Dermis microvascular lymphatic vessel endothelial cell (primary cell): ENCODE data around the gene VKORC1L1. TPM values are rescaled to one million over a fixed set of nuclear protein-coding genes. Genes with fewer than 3 reads are reported as not detected.
"Not testable (repeated sequence)": the region's sequence is repeated elsewhere in the genome, so short reads cannot be mapped to it uniquely, and the experiment has no call there.

ENCODE experiments used
- DNase-seq, 2 donors: peaks; one replicate each; pipeline versions ENCODE4 v3.0.0 to v3.0.0-alpha.2; 2010; ENCODE audit warnings: low read depth in 2 of 2
- total RNA-seq: library from RNA; depleted of rRNA; stranded (reverse); fragments of >200 nt; gene quantifications from 2 replicates; pipeline ENCODE4 v1.2.1, GENCODE V29; 2014

Gene VKORC1L1
- total RNA-seq, 1 donor from 2014 or later, result 16.6 TPM

DNA sequence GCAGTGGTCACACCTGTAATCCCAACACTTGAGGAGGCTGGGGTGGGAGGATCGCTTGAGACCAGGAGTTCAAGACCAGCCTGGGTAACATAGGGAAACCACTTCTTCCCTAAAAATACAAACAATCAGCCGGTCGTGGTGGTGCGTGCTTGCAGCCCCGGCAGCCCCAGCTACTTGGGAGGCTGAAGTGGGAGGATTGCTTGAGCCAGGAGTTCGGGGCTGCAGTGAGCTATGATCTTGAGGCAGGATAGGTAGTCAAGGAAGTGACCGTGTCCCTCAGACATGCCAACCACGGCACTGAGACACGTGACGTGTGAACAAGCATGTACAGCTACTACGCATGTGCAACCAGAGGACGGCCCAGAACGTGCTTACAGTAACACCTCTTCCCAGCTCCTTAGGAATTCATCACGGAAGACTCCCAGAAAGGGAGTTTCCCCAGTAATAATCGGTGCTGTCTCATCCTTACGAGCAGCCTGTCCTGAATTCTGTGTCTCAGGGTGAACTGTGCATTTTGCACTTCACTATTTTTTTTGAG lies 103.9 kb downstream of the VKORC1L1 start:
- DNase-seq, result no peak

DNA sequence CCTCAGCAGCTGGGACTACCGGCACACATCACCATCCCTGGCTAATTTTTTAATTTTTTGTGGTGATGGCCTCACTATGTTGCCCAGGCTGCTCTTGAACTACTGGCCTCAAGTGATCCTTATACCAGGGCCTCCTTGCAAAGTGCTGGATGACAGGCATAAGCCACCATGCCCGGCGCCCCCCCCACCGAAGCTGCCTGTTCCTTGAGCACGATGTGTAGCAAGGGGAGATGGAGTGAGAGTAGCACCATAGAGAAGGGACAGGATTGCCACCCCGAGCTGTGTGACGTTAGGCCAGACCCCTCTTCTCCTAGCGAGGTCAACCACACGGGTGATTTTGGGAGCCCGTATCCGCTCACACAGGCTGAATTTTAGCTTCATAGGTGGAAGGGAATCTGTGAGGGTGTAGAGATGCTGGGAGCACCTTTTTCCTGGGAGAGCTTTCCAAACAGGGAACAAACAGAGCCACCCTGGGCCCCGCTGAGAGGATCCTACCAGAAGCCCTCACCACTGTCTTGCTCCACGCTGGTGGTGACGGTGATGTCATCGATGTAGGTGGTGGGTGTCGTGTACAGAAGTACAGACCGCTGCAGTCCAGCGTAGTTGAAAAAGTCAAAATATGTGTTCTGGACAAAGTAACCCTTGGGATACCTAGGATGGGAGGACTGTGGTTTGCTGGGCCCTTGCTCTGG lies 106.2 kb downstream of the VKORC1L1 start:
- DNase-seq, result no peak

DNA sequence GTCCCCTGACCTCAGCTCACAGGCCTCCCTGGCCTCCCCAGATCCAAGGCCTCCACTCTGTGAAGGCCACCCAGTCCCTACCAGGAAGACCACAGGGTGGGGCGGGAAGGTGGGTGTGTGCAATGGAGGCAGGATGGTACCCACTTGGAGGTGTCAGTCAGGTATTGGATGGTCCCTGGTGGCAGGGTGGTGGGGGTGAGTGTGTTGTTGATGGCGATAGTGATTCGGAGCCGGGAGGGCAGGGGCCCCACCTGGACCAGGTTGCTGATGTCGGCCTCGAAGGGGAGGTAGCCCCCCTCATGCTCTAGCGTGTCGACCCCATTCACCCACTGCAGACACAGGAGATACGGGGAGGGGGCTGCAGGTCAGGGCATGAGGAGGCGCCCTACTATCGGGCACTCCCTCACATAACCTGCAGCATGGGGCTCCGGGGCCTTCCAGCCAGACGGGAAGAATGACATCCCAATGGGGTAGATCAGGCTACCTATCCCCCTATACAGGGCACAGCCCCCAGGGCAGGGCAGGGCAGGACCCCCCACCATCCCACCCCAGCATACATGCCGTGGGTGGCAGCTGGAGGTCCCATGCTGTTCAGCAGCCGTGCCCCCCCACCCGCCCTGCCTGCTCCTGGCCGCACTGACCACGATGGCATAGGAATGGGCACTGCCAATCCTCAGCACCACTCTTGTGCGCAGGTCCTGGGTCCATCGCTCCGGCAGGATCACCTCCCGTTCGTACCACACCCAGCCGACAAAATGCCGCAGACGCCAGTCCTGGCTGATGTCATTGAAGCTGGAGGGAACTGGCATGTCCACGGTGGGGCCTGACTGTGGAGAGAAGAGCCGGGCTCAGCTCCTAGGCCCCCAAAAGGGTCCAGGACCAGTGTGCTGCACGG lies 107.0 kb downstream of the VKORC1L1 start:
- no peak for DNase-seq

DNA sequence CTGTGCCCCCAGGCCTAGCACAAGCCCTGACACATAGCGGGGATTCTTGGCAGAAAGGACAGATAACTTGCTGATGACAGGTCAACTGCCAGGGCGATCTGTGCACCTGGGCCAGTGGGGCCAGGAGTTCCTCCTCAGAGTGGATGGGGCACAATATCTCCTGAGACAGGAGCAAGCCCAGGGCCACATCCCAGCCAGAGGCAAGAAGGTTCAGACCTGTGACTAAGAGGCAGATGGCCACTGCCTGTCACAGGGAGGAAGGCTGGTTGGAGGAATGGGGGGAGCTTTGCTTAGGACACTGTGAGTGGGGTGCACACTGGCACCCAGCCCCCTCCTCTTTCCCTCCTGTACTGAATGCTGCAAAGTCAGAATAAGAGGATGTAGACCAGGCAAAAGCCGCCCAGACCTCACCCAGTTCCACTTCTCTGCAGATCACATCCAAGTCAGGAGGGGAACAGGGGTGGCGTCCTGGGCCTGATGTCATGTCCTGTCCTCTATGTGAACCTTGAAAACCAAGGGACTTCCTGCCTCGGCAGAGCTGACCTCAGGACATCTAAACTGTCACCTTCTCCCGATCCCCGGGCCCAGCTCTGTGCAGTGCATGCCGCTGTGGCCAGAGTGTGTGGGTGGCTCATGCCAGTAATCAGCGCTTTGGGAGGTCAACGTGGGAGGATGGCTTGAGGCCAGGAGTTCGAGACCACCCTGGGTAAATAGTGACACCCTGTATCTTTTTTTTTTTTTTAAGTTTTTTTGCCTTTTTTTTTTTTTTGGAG lies 107.8 kb downstream of the VKORC1L1 start:
- peak; percentile 53 to 75 for DNase-seq

DNA sequence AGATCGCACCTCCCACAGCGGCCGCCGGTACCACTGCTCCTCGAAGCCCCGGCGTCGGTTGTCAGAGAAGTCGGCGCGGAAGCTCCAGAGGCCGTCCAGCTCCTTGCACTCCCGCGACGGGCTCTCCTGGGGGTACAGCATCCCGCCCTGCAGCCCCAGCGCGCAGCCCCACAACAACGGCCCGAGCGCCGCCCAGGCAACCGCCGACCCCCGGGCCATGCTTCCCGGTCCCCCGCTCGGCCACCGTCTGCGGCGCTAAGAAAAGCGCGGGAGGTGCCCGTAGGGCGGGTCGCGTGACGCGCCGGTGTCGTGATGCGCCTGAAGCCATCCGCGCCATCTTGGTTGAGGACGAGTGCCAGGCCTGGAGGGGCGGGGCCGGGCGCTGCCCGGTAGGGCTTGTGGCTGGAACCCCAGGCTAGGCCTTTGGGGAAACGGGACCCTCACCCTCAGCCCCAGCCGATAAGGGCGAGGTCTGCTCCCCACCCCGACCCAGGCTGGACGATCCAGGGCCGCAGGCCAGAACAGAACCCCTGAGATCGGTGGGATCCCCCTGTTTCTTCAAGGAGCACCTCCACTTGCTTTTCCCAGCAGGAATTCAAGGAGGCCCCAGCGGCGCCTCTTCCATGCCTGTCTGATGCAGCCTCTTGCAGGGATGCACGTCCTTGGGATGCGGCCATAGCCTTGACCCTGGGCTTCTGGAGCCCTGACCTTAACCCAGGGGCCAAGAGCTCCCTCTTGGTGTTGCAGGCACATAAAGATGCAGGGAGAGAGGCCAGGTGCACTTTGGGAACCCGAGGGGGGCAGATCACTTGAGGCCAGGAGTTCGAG lies 109.3 kb downstream of the VKORC1L1 start, which contains the start of gene GUSB:
TSS of gene GUSB (minus strand) at position 249 of the 828 bp plus-strand sequence. CDS start at position 219, 30 bp downstream.
- DNase-seq, result peak; percentile 84 to 91

DNA sequence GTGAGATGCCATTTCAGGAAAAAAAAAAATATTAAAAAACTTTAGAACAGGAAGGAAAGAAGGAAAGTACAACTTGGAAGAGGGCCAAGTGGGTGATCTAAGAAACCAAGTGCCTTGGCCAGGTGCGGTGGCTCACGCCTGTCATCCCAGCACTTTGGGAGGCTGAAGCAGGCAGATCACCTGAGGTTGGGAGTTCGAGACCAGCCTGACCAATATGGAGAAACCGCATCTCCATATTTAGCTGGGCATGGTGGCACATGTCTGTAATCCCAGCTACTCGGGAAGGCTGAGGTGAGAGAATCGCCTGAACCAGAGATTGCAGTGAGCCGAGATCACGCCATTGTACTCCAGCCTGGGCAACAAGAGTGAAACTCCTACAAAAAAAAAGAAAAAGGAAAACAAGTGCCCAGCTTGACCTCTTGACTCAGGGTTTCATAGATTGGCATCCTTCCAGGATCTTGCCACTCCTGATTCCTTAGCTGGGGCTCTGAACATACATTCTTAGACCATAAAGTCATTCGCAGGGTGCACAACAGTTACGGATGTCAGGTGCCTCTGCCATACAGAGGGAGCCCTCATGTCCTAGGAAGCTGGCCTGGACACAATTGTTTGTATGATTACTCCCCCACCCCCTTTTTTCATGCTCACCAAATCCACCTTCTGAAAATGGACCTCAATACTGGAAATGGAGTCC lies 111.2 kb downstream of the VKORC1L1 start:
- DNase-seq, result peak in 1 of 2 donors; percentile 66

DNA sequence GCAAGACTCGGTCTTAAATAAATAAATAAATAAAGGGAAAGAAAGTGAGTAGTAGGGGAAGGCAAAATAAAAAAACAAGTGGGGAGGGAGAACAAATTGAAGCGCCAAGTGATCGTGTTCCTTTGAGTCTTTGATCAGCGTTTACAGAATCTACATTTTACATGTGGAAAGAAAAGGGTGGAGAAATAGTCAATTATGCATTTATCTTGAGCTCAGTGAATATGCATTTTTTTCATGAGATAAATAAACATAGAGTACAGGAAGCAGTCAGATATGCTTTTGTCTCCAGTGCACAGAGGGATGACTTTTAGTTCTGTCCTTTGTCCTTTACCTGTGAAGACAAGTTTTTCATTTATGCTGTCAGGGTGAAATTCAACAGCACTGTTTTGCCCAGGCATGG lies 115.2 kb downstream of the VKORC1L1 start:
- DNase-seq, result no peak

DNA sequence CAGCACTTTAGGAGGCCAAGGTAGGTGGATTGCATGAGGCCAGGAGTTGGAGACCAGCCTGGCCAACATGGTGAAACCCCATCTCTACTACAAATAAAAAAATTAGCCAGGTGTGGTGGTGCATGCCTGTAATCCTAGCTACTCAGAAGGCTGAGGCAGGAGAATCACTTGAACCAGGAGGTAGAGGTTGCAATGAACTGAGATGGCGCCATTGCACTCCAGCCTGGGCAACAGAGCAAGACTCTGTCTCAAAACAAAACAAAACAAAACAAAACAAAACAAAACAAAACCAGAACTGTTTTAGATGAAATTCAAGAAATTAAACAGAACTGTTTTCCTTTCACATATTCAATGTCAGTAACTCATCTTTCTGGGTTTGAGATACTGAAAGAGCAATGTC lies 115.6 kb downstream of the VKORC1L1 start:
- DNase-seq, result not testable (repeated sequence)

DNA sequence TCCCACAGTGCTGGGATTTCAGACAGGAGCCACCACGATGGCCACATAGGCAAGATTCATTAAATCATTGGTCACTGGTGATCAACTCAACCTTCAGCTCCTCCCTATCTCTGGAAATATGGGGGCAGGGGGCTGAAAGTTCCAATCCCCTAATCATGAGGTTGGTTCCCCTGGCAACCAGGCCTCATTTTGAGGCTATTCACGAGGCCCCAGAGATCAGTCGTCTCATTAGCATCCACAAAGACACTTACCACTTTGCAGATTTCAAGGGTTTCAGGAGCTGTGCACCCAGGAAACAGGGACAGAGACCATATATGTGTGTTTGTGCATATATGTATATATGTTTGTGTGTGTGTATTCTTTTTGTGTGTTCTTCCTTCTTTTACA lies 116.8 kb downstream of the VKORC1L1 start:
- DNase-seq, result no peak

DNA sequence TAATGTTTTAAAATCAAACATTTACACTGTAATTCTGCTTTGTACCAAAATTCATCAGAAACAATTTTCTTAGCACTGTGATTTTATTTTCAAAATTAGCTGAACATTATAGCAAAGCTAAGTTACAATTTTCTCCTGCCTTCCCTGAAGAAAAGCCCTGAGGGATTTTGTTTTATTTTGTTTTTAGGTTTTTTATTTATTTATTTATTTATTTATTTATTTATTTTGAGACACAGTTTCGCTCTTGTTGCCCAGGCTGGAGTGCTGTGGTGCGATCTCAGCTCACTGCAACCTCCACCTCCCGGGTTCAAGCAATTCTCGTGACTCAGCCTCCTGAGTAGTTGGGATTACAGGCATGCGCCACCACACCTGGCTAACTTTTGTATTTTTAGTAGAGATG lies 119.0 kb downstream of the VKORC1L1 start:
- DNase-seq, result not testable (repeated sequence)

DNA sequence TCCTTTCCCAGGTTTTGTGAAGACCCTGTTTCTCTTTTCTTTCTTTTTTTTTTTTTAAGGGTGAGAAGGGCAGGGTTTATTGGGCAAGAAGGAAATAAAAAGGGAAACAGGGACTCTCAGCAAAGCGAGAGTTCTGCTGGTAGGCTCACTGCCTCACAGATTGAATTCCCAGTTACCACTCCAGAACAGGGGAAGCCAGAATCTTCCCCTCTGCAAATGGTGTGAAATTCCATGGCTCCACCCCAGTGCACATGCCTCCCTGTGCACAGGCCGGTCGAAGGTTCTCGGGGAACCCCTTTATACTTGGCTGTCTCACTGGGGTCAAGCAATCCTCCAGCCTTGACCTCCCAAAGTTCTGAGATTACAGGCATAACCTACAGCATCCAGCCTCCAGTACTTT lies 119.7 kb downstream of the VKORC1L1 start:
- no peak for DNase-seq

DNA sequence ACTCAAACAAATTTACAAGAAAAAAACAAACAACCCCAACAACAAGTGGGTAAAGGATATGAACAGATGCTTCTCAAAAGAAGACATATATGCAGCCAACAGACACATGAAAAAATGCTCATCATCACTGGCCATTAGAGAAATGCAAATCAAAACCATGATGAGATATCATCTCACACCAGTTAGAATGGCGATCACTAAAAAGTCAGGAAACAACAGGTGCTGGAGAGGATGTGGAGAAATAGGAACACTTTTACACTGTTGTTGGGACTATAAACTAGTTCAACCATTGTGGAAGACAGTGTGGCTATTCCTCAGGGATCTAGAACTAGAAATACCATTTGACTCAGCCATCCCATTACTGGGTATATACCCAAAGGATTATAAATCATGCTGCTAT lies 122.1 kb downstream of the VKORC1L1 start:
- not testable (repeated sequence) for DNase-seq

DNA sequence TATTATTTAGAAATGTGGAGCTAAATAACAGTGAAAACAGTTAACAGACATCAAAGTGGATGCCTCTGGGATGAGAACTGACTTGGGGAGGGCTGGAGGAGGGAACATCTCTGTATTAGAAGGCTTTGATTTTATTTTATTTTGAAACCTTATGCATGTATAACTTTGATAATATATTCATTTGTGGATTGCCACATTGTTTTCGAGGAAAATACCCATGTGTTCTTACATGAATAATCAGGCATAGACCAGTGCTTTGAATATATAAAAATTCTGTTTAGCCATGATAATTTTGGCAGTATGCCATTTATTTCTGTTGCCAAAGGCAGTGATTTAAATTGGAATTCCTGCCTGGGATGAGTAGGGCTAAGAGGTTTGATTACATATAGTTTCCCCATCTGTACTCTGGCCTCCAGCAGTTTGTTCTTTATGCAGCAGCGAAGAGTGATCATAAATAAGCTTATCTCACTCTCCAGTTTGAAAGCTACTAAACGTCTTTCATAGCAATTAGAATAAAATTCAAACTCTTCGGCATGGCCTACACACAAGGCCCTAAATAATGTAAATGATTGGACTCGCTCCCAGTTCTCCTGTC lies 128.0 kb downstream of the VKORC1L1 start:
- DNase-seq, result not testable (repeated sequence)

DNA sequence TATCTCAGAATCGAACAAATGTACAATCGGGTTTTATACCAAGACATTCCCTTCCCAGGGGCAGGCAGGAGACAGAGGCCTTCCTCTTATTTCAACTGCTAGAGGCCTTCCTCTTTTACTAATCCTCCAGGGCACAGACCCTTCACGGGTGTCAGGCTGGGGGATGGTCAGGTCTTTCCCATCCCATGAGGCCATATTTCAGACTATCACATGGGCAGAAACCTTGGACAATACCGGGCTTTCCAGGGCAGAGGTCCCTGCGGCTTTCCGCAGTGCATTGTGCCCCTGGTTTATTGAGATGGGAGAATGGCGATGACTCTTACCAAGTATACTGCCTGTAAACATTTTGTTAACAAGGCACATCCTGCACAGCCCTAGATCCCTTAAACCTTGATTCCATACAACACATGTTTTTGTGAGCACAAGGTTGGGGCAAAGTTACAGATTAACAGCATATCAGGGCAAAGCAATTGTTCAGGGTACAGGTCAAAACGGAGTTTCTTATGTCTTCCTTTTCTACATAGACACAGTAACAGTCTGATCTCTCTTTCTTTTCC lies 132.3 kb downstream of the VKORC1L1 start:
- not testable (repeated sequence) for DNase-seq

DNA sequence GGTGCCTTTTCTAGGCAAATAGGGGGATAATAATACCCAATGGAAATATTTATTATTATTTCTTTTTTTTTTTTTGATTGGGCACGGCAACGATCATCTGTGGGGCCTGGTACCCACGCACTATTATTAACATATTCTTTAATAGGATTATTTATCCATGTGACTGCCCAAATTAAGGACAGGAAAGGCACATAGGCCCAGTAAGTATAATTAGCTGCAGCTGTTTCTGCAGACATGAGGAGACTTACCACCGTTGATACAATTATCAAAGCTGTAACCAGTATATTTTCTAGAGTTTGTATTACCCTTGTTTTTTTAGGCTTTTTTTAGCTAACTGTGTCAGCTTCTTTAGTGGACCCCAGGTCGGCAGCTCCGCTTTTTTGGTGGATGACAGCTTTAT lies 134.4 kb downstream of the VKORC1L1 start:
- no peak for DNase-seq
